GM10248 (cell line): ENCODE data around the gene LYSMD3.

Experiments used
- CTCF ChIA-PET: fragments of 300-600 bp; sonication (Branson Sonifier 250); formaldehyde crosslinking; extraction: SDS; loops from one replicate; lab custom pipeline; 2021; ENCODE audit warnings: antibody characterized with exemption; lab: Yijun Ruan, JAX
- POLR2A ChIA-PET: fragments of 350-650 bp; sonication (Branson Sonifier 250); formaldehyde crosslinking; extraction: SDS; loops from one replicate; lab custom pipeline; 2020; ENCODE audit warnings: antibody characterized with exemption; lab: Yijun Ruan, JAX
- DNase-seq: peaks from one replicate; pipeline ENCODE4 v3.0.0; 2012; ENCODE audit errors: extremely low spot score
- CTCF ChIP-seq: IDR thresholded peaks from 2 replicates; pipeline ENCODE4 v1.5.1; 2012; ENCODE audit warnings: mild to moderate bottlenecking, low read depth; ENCODE audit errors: extremely low read depth, missing control alignments, control extremely low read depth

The LYSMD3 gene

GRCh38 chr5:90504743-90505142, 24.6 kb downstream of the LYSMD3 start:
- ChIA-PET CTCF (interaction anchor here (1.8 kb wide), 1 partner anchor 14 kb away, joined by 6 read pairs; no protein-coding TSS in a partner anchor), POLR2A (no interaction called here)
- no peak for DNase-seq
- TF ChIP-seq CTCF: no peak

- no peak for DNase-seq
- TF ChIP-seq CTCF: no peak
- ChIA-PET CTCF (interaction anchor here (1.0 to 1.2 kb wide), 3 partner anchors 11 to 280 kb away, joined by 3 read pairs; no protein-coding TSS in a partner anchor), POLR2A (no interaction called here)
These were observed 25.8 kb downstream of the LYSMD3 start for GRCh38 chr5:90503596-90503995.

GRCh38 chr5:90495146-90495545, 34.2 kb downstream of the LYSMD3 start:
- DNase-seq: no peak
- ChIA-PET CTCF (no interaction called here), POLR2A (no interaction called here)
- no peak for TF ChIP-seq CTCF

- ChIA-PET POLR2A (no interaction called here), CTCF (interaction anchor here (1.4 kb wide), 1 partner anchor 13 kb away, joined by 3 read pairs; no protein-coding TSS in a partner anchor)
- no peak for DNase-seq
- no peak for TF ChIP-seq CTCF
These were observed 35.3 kb downstream of the LYSMD3 start for GRCh38 chr5:90494043-90494442.

GRCh38 chr5:90488791-90489190, 40.6 kb downstream of the LYSMD3 start:
- ChIA-PET CTCF (interaction anchor here (1.0 kb wide), 1 partner anchor 30 kb away, joined by 3 read pairs; no protein-coding TSS in a partner anchor), POLR2A (no interaction called here)
- no peak for TF ChIP-seq CTCF
- no peak for DNase-seq

- POLR2A ChIA-PET: no interaction called here
- DNase-seq: no peak
- no peak for TF ChIP-seq CTCF
- CTCF ChIA-PET: no interaction called here
These were observed 44.8 kb downstream of the LYSMD3 start for GRCh38 chr5:90484540-90484939.
